GM18868 (cell line): ENCODE data around the gene BASP1.

Experiments
- ATAC-seq: cut with Tn5 transposase; IDR thresholded peaks from one replicate; pipeline ENCODE4 v1.9.1; 2021; ENCODE audit warnings: mild to moderate bottlenecking, moderate library complexity; ENCODE audit not compliant: unreplicated experiment

The BASP1 gene

DNA sequence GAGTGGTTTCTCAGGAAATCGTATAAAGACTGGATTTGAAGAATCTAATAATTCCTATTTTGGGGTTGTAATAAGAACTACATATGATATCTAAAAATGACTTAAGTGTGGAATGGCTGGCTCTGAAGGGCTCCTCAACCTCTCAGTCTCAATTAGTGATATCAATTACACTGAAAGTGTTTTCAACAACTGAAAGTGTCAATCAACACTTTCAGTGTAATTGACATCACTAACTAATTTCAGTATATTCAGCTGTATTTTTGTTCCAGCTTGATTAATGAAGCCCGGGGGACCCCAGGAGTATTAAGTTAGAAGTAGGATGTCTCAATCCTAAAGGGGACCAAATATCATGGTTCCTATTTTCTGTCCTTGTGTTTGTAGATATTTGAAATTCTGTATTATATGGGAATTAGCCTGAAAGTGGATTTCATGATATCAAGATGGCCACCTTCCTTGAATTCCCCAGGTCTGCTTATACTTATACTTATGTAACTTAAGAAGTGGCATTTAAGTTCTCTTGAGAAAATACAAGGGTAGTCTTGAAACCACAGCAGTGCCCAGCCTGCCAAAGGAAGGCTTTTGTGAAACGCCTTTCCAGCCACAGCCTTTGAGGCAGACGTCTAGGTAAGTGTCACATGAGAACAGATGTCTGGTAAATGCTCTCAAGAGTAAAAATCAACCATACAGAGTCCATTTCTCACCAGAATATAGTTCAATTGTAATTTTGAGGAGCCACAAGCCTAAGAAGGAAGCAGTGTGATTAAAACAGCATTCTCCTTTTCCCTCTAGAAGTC, 4.6 kb downstream of the BASP1 start:
- peak; percentile 17 for ATAC-seq

DNA sequence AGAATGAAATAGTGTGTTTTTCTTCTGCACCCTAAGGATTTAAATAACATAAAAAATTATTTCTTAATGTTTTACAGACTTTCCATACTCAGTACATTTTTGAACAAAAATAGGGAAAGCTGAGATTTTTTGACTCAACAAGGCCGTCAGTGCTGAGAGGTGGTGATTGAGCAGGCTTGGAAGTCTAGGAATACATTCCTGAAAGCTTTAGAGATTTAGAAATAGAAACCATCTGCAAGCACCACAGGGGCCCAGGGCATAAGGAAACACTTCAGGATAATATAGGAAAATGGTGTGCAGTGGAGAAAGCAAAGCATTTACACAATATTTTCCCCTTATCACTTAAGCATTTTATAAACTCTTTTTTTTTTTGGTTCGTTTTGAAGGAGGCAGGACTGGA, 5.2 kb downstream of the BASP1 start:
- ATAC-seq: no peak

DNA sequence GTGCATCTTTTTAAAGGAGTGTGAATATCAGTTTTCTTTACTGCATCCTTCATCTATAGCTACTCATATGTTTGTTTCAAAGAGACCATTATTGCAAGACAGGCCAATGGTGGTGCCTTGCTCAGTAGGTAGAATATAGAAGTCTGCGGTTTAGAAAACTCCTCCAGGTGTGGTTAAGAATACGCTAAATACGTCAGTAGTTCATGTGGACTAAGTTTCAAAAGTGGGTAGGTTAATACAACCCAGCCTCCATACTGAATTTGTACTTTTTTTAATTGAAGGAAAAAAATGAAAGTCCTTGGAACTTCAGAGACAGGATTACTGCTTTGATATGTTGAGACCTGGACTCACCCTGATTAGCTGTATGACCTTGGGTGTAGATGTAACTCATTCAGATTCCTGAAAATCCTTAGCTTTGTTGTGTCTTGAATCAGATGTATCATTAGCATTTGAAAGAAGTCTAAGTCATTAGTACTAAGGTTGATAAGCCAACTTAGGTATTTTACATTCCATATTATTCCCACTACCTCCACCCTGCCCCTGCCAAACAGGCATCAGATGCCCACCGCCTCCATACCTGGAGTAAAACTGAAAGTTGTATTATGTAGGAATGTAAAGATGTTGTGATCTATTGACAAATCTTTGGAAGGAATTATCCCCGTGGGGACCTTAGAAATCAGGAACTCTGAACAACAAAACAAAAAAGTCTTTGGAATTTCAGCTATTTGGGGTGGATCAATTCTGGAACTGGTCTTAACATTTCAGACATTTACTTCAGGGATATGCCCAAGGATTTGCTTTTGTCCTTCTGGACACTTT, 6.1 kb downstream of the BASP1 start:
- peak; percentile 47 for ATAC-seq

DNA sequence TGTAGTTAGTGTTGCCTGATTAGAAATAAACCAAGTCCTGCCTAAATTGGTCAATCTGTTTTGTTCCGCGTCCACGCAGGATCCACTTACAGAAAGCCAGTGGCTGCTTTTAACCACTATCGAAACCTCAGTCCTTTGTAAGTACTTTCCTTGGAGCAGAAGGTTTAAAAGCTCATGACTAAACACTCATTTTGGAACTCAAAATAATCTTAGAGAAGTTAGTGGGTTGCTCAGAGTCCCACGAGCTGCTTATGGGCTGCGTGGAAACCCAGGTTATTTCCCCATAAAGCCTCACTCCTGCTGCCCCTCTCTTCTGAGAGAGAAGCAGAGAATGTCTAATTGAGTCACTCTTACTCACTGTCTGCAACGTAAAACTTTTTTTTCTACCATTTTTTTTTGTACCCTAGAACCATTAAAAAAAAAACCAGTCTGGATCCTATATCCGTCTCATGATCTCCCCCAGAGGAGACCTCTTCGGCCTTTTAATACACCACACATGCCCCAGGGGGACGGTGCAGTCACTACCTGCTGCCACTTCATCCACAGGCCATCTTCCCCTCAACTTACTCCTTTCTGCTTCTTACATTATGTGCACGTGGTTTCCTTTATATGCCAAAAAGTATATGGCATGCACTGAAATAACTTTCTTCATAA, 7.6 kb downstream of the BASP1 start:
- peak; percentile 66 for ATAC-seq

GRCh38 chr5:17225520-17225919, 8.1 kb downstream of the BASP1 start:
- ATAC-seq: no peak

- no peak for ATAC-seq
Measured at GRCh38 chr5:17227868-17228267, 10.4 kb downstream of the BASP1 start.

DNA sequence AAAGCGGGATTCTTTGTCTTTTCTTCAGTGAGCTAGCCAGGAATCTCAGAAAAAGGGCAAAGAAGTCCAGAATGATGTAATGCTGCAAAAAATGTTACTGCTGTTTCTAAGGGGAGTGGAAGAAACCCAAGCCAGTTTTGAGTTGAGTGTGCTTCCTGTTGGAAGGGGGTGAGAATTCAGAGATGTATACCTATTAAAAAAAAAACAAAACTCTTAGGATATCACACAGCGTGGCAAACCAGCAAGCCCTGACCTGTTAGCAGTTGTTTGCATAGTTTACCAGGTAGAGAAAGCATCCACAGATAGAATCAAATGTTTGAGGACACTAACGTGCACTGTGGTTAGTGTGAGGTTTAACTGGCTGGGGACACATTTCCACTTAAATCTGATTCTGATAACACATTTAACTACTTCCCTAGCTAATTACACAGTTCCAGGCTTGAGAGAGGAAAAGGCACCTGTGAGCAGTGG, 11.4 kb downstream of the BASP1 start:
- peak; percentile 56 for ATAC-seq

- ATAC-seq: peak; percentile 42
Measured at GRCh38 chr5:17229313-17229712, 11.9 kb downstream of the BASP1 start.

GRCh38 chr5:17230191-17230590, 12.8 kb downstream of the BASP1 start:
- ATAC-seq: no peak

- no peak for ATAC-seq
Measured at GRCh38 chr5:17230808-17231525, 13.5 kb downstream of the BASP1 start.

- ATAC-seq: no peak
Measured at GRCh38 chr5:17232405-17232804, 15.0 kb downstream of the BASP1 start.

- ATAC-seq: no peak
Measured at GRCh38 chr5:17233488-17233887, 16.1 kb downstream of the BASP1 start.

DNA sequence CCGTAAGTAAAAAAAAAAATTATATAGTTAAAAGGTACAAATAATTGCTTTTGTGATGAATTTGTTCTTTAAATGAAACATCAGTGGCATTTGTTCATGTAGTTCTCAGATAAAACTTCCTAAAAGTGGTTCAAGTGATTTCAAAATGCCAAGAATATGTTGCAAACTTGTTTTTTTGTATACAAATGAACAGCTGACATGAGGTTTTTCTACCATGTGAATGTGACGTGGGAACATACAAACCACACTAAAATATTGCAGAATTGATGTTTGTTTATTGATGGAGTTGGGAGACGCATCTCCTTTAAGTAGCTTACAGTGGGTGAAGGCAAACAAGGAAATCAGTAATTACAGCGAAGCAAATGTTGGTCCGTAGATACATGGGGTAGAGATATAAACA, 16.9 kb downstream of the BASP1 start:
- ATAC-seq: no peak

GRCh38 chr5:17235731-17236330, 18.4 kb downstream of the BASP1 start:
- ATAC-seq: no peak

DNA sequence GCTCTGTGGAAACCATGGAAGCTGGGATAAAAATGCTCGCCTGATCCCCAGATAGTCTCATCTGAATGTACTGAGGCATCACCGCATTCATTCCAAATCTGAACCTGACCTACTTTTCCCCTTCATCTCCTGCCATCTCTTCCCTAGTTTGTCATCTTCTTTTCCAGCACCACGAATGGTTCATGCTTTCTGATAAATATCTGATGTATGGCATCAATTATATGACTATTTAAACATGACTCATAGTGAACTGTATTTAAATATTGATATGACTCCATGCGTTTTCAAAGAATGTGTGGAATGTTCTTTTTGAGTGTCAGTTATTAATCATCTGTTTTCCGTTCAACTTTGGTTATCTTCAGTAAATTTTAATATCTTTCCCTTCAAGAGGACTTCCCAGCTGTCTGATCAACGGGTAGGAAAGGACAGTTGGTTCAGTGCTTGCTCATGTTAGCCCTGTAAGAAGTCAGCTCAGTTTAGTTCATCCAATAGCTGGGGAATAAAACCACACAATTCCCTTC, 21.1 kb downstream of the BASP1 start:
- no peak for ATAC-seq

DNA sequence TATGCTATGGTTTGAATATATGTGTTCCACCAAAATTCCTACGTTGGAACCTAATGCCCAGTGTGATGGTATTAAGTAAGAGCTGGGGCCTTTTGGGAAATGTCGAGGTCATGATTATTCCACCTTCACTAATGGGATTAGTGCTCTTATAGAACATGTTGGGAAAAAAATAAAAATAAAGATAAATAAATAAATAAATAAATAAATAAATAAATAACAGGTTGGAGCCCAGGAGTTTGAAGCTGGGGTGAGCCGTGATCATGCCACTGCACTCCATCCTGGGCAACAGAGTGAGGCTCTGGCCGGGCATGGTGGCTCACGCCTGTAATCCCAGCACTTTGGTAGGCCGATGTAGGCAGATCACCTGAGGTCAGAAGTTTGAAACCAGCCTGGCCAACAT, 22.5 kb downstream of the BASP1 start:
- ATAC-seq: no peak

DNA sequence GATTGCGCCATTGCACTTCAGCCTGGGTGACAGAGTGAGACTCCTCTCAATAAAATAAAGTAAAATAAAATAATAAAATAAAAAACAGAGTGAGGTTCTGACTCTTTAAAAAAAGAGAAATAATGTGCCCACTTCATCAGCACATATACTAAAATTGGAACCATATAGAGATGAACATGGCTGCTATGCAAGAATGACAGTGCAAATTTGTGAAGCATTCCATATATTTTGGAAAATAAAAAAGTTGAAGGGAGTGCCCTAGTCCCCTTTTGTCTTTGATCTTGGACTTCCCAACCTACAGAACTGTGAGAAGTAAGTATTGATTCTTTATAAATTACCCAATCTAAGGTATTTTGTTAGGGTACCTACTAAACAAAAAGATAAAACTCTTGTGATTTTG, 23.1 kb downstream of the BASP1 start:
- no peak for ATAC-seq

- ATAC-seq: no peak
Measured at GRCh38 chr5:17241635-17242034, 24.2 kb downstream of the BASP1 start.

GRCh38 chr5:17243287-17244063, 26.0 kb downstream of the BASP1 start:
- no peak for ATAC-seq
